Measurements from ENCODE around the gene NFIL3.
"Not testable (repeated sequence)": the region's sequence is repeated elsewhere in the genome, so short reads cannot be mapped to it uniquely, and the experiment has no call there.

NFIL3 gene

GRCh38 chr9:91393826-91394225 lies 29.8 kb downstream of the NFIL3 start:
- DNase-seq, result no peak

GRCh38 chr9:91392435-91392834 lies 31.2 kb downstream of the NFIL3 start:
- no peak for DNase-seq

- no peak for DNase-seq
Observed at GRCh38 chr9:91391818-91392217, 31.8 kb downstream of the NFIL3 start.

- no peak for DNase-seq
Observed at GRCh38 chr9:91391412-91391811, 32.2 kb downstream of the NFIL3 start.

GRCh38 chr9:91389686-91390085 lies 33.9 kb downstream of the NFIL3 start:
- DNase-seq, result not testable (repeated sequence)

- no peak for DNase-seq
Observed at GRCh38 chr9:91386765-91387164, 36.9 kb downstream of the NFIL3 start.

- DNase-seq, result no peak
Observed at GRCh38 chr9:91384954-91385353, 38.7 kb downstream of the NFIL3 start.

GRCh38 chr9:91383577-91383976 lies 40.1 kb downstream of the NFIL3 start:
- DNase-seq, result no peak

GRCh38 chr9:91382298-91382697 lies 41.3 kb downstream of the NFIL3 start:
- no peak for DNase-seq

- no peak for DNase-seq
Observed at GRCh38 chr9:91379426-91379825, 44.2 kb downstream of the NFIL3 start.

- no peak for DNase-seq
Observed at GRCh38 chr9:91378695-91379127, 44.9 kb downstream of the NFIL3 start.

GRCh38 chr9:91378054-91378453 lies 45.6 kb downstream of the NFIL3 start:
- not testable (repeated sequence) for DNase-seq

GRCh38 chr9:91376239-91376638 lies 47.4 kb downstream of the NFIL3 start:
- no peak for DNase-seq

GRCh38 chr9:91374939-91375338 lies 48.7 kb downstream of the NFIL3 start:
- no peak for DNase-seq

- no peak for DNase-seq
Observed at GRCh38 chr9:91371894-91372293, 51.7 kb downstream of the NFIL3 start.

- DNase-seq, result not testable (repeated sequence)
Observed at GRCh38 chr9:91370006-91370405, 53.6 kb downstream of the NFIL3 start.

- DNase-seq, result no peak
Observed at GRCh38 chr9:91364702-91365101, 58.9 kb downstream of the NFIL3 start.

GRCh38 chr9:91364005-91364404 lies 59.6 kb downstream of the NFIL3 start:
- no peak for DNase-seq

- DNase-seq, result no peak
Observed at GRCh38 chr9:91362051-91362611, 61.5 kb downstream of the NFIL3 start.

- peak; percentile 78 for DNase-seq
Observed at GRCh38 chr9:91361291-91362050, 62.2 kb downstream of the NFIL3 start, which contains the start of gene AUH. Gene AUH (minus strand): TSS chr9:91361918. CDS start chr9:91361889, 29 bp downstream.

- DNase-seq, result no peak
Observed at GRCh38 chr9:91360551-91361290, 62.9 kb downstream of the NFIL3 start.

GRCh38 chr9:91359734-91360470 lies 63.7 kb downstream of the NFIL3 start:
- DNase-seq, result no peak

GRCh38 chr9:91359083-91359482 lies 64.5 kb downstream of the NFIL3 start:
- no peak for DNase-seq
